Endothelial cell of umbilical vein (primary cell): ENCODE measurements around the gene SDF4. TPM values are rescaled to one million over a fixed set of nuclear protein-coding genes. Genes with fewer than 3 reads are reported as not detected.

ENCODE experiments used
- BruUV-seq: library from RNA; stranded (reverse); fragments of 400-500 nt; replicated peaks from 2 replicates; lab custom pipeline; 2021; lab: Mats Ljungman, UMichigan
- CTCF ChIA-PET: fragments of 300-600, 350-600 bp; sonication (Branson Sonifier 250); formaldehyde crosslinking; loops from one replicate; lab custom pipeline; 2021; ENCODE audit warnings: antibody characterized with exemption, inconsistent platforms; lab: Charles Lee
- POLR2A ChIA-PET: fragments of 300-600, 350-600 bp; sonication (Branson Sonifier 250); formaldehyde crosslinking; loops from one replicate; lab custom pipeline; 2021; ENCODE audit warnings: antibody characterized with exemption, inconsistent platforms; lab: Charles Lee
- DNase-seq: peaks from one replicate; pipeline ENCODE4 v3.0.0-alpha.2; 2011; ENCODE audit warnings: low read depth, low spot score
- FAIRE-seq: peaks from 2 replicates; lab custom pipeline; 2011; peaks lifted over from hg19 to GRCh38; lab: Jason Lieb, UNC
- H2AFZ ChIP-seq: 2 replicates; pipeline ENCODE4 v1.6.0; 2012; ENCODE audit warnings: low read depth, low read length, control low read depth, inconsistent platforms
- H3K27ac ChIP-seq: 2 replicates; pipeline ENCODE4 v1.5.1; 2011; ENCODE audit warnings: low read depth, mild to moderate bottlenecking, control low read depth, low read length, moderate library complexity; ENCODE audit not compliant: insufficient read depth
- H3K27me3 ChIP-seq, 2 experiments: 2 replicates each; pipeline versions ENCODE4 v1.6.0 to v1.6.1; 2011; ENCODE audit warnings: low read length in 2 of 2, mixed read lengths in 1 of 2; ENCODE audit not compliant: control insufficient read depth in 2 of 2, insufficient read depth in 2 of 2
- H3K36me3 ChIP-seq, 2 experiments: 2 replicates in 1 of 2; 3 replicates in 1 of 2; pipeline ENCODE4 v1.5.1; 2011; ENCODE audit warnings: low read length in 2 of 2, mild to moderate bottlenecking in 1 of 2, moderate library complexity in 1 of 2; ENCODE audit not compliant: control insufficient read depth in 2 of 2, insufficient read depth in 2 of 2; ENCODE audit errors: extremely low read depth in 1 of 2
- H3K4me1 ChIP-seq: 3 replicates; pipeline ENCODE4 v1.5.1; 2011; ENCODE audit warnings: mild to moderate bottlenecking, low read length; ENCODE audit not compliant: control insufficient read depth, insufficient read depth; ENCODE audit errors: extremely low read depth
- H3K4me2 ChIP-seq: 2 replicates; pipeline ENCODE4 v1.6.1; 2011; ENCODE audit warnings: low read length, control low read depth, mixed read lengths; ENCODE audit not compliant: insufficient read depth
- H3K4me3 ChIP-seq, 3 experiments: fragments of 200-600 bp in 1 of 3; sonication (generic), shearing (Covaris generic) in 1 of 3; replicated peaks in 1 of 3; 2 replicates each; pipeline ENCODE4 v1.5.1; 2011 to 2016; ENCODE audit warnings: control low read depth in 3 of 3, low read length in 3 of 3, mild to moderate bottlenecking in 2 of 3, inconsistent platforms in 1 of 3, low read depth in 1 of 3, moderate library complexity in 1 of 3; ENCODE audit not compliant: insufficient read depth in 1 of 3
- H3K79me2 ChIP-seq: 2 replicates; pipeline ENCODE4 v1.6.0; 2012; ENCODE audit warnings: low read length, inconsistent platforms; ENCODE audit not compliant: control insufficient read depth, insufficient read depth
- H3K9ac ChIP-seq: replicated peaks from 2 replicates; pipeline ENCODE3; 2011; ENCODE audit warnings: low read length, control low read depth; ENCODE audit not compliant: insufficient read depth; ENCODE audit errors: extremely low read depth
- H3K9me1 ChIP-seq: replicated peaks from 3 replicates; pipeline ENCODE4 v1.6.0; 2011; ENCODE audit warnings: mild to moderate bottlenecking, low read length; ENCODE audit not compliant: control insufficient read depth, insufficient read depth; ENCODE audit errors: extremely low read depth
- H3K9me3 ChIP-seq: replicated peaks from 2 replicates; pipeline ENCODE4 v1.5.1; 2012; ENCODE audit warnings: low read length, inconsistent platforms; ENCODE audit not compliant: control insufficient read depth, insufficient read depth
- H4K20me1 ChIP-seq: replicated peaks from 2 replicates; pipeline ENCODE3; 2011; ENCODE audit warnings: mild to moderate bottlenecking, low read length; ENCODE audit not compliant: control insufficient read depth, insufficient read depth; ENCODE audit errors: extremely low read depth
- CTCF ChIP-seq, 2 donors: IDR thresholded peaks; 1 replicate in 1 of 2; 2 replicates in 1 of 2; pipeline ENCODE4 v1.5.1; 2011; ENCODE audit warnings: low read length in 2 of 2, mild to moderate bottlenecking in 2 of 2, moderate library complexity in 2 of 2, control low read depth in 1 of 2, inconsistent platforms in 1 of 2, low read depth in 1 of 2; ENCODE audit not compliant: insufficient read depth in 1 of 2; ENCODE audit errors: extremely low read depth in 1 of 2
- EZH2 ChIP-seq: IDR thresholded peaks from 2 replicates; pipeline ENCODE4 v1.6.1; 2012; ENCODE audit warnings: borderline replicate concordance, low read depth, mild to moderate bottlenecking, moderate library complexity, low read length, inconsistent platforms; ENCODE audit not compliant: severe bottlenecking
- FOS ChIP-seq: IDR thresholded peaks from 2 replicates; pipeline ENCODE4 v1.6.1; 2011; ENCODE audit warnings: mild to moderate bottlenecking, low read length, moderate library complexity, borderline replicate concordance; ENCODE audit not compliant: insufficient read depth
- GATA2 ChIP-seq: IDR thresholded peaks from 2 replicates; pipeline ENCODE4 v1.7.0; 2011; ENCODE audit warnings: low read depth, mild to moderate bottlenecking, moderate library complexity, mixed read lengths, low read length; ENCODE audit not compliant: insufficient read length, insufficient read depth
- JUN ChIP-seq: IDR thresholded peaks from 2 replicates; pipeline ENCODE4 v1.6.1; 2011; ENCODE audit warnings: borderline replicate concordance, low read depth; ENCODE audit not compliant: insufficient read length, insufficient read depth
- MAX ChIP-seq: IDR thresholded peaks from 2 replicates; pipeline ENCODE4 v1.6.1; 2011; ENCODE audit not compliant: insufficient read depth, insufficient read length
- MYC ChIP-seq: IDR thresholded peaks from one replicate; pipeline ENCODE4 v1.6.1; 2011; ENCODE audit warnings: mild to moderate bottlenecking, low read depth, low read length
- POLR2A ChIP-seq: IDR thresholded peaks from 2 replicates; pipeline ENCODE4 v1.6.1; 2012; ENCODE audit warnings: low read depth, mild to moderate bottlenecking, control low read depth, low read length
- POLR2AphosphoS5 ChIP-seq: IDR thresholded peaks from 2 replicates; pipeline ENCODE4 v1.6.1; 2012; ENCODE audit warnings: low read depth, mild to moderate bottlenecking, control low read depth, low read length, moderate library complexity; ENCODE audit not compliant: insufficient read depth
- dilution Hi-C: fragments of 300-500 bp; cut with MboI; formaldehyde crosslinking; loops from one replicate; pipeline ENCODE4 v1.15.0; 2019; ENCODE audit warnings: low sequenced_read_pairs; ENCODE audit not compliant: extremely low pct_ligation_motif_present
- intact Hi-C: fragments of 100-400 bp; cut with micrococcal nuclease; formaldehyde crosslinking; loops from one replicate; pipeline ENCODE4 v1.10.0; 2022
- polyA plus RNA-seq, 4 experiments: library from polyadenylated mRNA; depleted of rRNA in 3 of 4; stranded (reverse) in 3 of 4; unstranded in 1 of 4; fragments of >200 nt; gene quantifications; 2 replicates each; pipeline versions ENCODE4 v1.2.1 to v1.2.3, GENCODE V29; 2011 to 2012; ENCODE audit warnings: missing spikeins in 1 of 4
- total RNA-seq: library from RNA; stranded (reverse); gene quantifications from 2 replicates; pipeline ENCODE4 v1.2.3, GENCODE V29; 2021

Gene SDF4
- total and polyA plus RNA-seq, 2 donors (not counting 3 experiments of a cell fraction or from before 2014, with no cell fraction given) = 175 to 185 TPM

GRCh38 chr1:1210726-1211540 is 20.9 kb downstream of the SDF4 start:
- ChIA-PET CTCF (no interaction called here), POLR2A (no interaction called here)
- H3K27ac ChIP-seq = no peak overlapping the region
- FAIRE-seq = no peak
- no peaks in the 10 kb centered on the region for H4K20me1 ChIP-seq
- no peak overlapping the region for H2AFZ ChIP-seq
- H3K36me3 ChIP-seq = peaks cover 0 to under 1% of the 10 kb centered on the region in 2 experiments
- dilution Hi-C loops = no loop called here
- H3K4me3 ChIP-seq = no peak overlapping the region
- no peaks in the 10 kb centered on the region for H3K79me2 ChIP-seq
- no peak overlapping the region for H3K4me2 ChIP-seq
- no peaks in the 10 kb centered on the region for H3K4me1 ChIP-seq
- DNase-seq = no peak
- H3K9ac ChIP-seq = no peak overlapping the region
- intact Hi-C loops = no loop called here
- H3K9me1 ChIP-seq = no peaks in the 10 kb centered on the region
- peaks cover 3 to 11% of the 10 kb centered on the region in 2 experiments for H3K27me3 ChIP-seq
- BruUV-seq = no TSS peak
- no peaks in the 10 kb centered on the region for H3K9me3 ChIP-seq
- TF ChIP-seq MAX = no peak
- TF ChIP-seq MYC = no peak

GRCh38 chr1:1208713-1209433 is 22.9 kb downstream of the SDF4 start:
- DNase-seq = no peak

More at GRCh38 chr1:1208713-1209433, 22.9 kb downstream of the SDF4 start:
- Histone ChIP-seq H2AFZ (no peak overlapping the region), H3K9me3 (no peaks in the 10 kb centered on the region), H3K27ac (no peak overlapping the region), H3K4me2 (no peak overlapping the region), H3K27me3 (peaks cover 3 to 15% of the 10 kb centered on the region in 2 experiments), H3K4me1 (no peaks in the 10 kb centered on the region), H4K20me1 (no peaks in the 10 kb centered on the region), H3K79me2 (no peaks in the 10 kb centered on the region), H3K36me3 (no peaks in the 10 kb centered on the region), H3K9me1 (no peaks in the 10 kb centered on the region), H3K9ac (no peak overlapping the region), H3K4me3 (no peak overlapping the region)
- CTCF ChIA-PET = no interaction called here
- POLR2A ChIA-PET = no interaction called here
- dilution Hi-C loops = no loop called here
- BruUV-seq = no TSS peak
- intact Hi-C loops = no loop called here
- no peak for FAIRE-seq
- no peak for TF ChIP-seq MAX
- TF ChIP-seq POLR2A = no peak
- no peak for TF ChIP-seq MYC
- no peak for TF ChIP-seq FOS
- TF ChIP-seq EZH2 = no peak
- TF ChIP-seq POLR2AphosphoS5 = no peak
- TF ChIP-seq GATA2 = no peak
- no peak for TF ChIP-seq JUN
- TF ChIP-seq CTCF (IDR thresholded peaks at IDR 0.05; ENCODE audit: extremely low read depth in 1 of 2, insufficient read depth in 1 of 2, low read depth in 1 of 2, low read length in 2 of 2) = no peak
